ENCODE data around the gene HLA-C. TPM values are rescaled to one million over a fixed set of nuclear protein-coding genes. Genes with fewer than 3 reads are reported as not detected.

HLA-C gene
- total RNA-seq, 1 donor from 2014 or later: 587 TPM

GRCh38 chr6:31289788-31290187 is 17.9 kb upstream of the HLA-C start:
- Histone ChIP-seq H3K4me3 (ENCODE audit: insufficient read depth, low read depth, low read length) (no peak overlapping the region), H3K27me3 (ENCODE audit: insufficient read depth, low read length) (peaks cover 9% of the 10 kb centered on the region), H3K36me3 (ENCODE audit: insufficient read depth, low read length) (no peaks in the 10 kb centered on the region), H3K9me3 (ENCODE audit: insufficient read depth, low read depth, low read length) (no peaks in the 10 kb centered on the region), H2AFZ (ENCODE audit: low read depth, low read length) (no peak overlapping the region), H4K20me1 (ENCODE audit: insufficient read depth, low read length) (no peaks in the 10 kb centered on the region), H3K79me2 (ENCODE audit: insufficient read depth, low read length) (no peaks in the 10 kb centered on the region), H3K4me2 (ENCODE audit: low read length) (no peak overlapping the region), H3K9ac (ENCODE audit: low read length) (no peak overlapping the region), H3K27ac (ENCODE audit: low read depth, low read length) (no peak overlapping the region), H3K4me1 (ENCODE audit: insufficient read depth, low read length) (no peaks in the 10 kb centered on the region)
- peaks cover 4% of the 10 kb centered on the region for H3K9me3 Mint-ChIP-seq (ENCODE audit: unreplicated experiment)
- no peaks in the 10 kb centered on the region for H3K4me1 Mint-ChIP-seq (ENCODE audit: low read depth, unreplicated experiment)
- no peaks in the 10 kb centered on the region for H3K36me3 Mint-ChIP-seq (ENCODE audit: low read depth, unreplicated experiment)
- no peak overlapping the region for H3K4me3 Mint-ChIP-seq (ENCODE audit: unreplicated experiment)
- DNase-seq (ENCODE audit: low read depth) (no peak), FAIRE-seq (no peak)
- H3K27me3 Mint-ChIP-seq (ENCODE audit: low read depth, unreplicated experiment): peaks cover 33% of the 10 kb centered on the region
- TF ChIP-seq EZH2 (IDR thresholded peaks at IDR 0.05; ENCODE audit: insufficient read depth, low read length) (no peak), CTCF (IDR thresholded peaks at IDR 0.05; ENCODE audit: insufficient read depth, low read depth, low read length) (no peak)
- no peak overlapping the region for H3K27ac Mint-ChIP-seq (ENCODE audit: unreplicated experiment)

GRCh38 chr6:31287619-31288018 is 15.7 kb upstream of the HLA-C start:
- Histone ChIP-seq H3K27me3 (ENCODE audit: insufficient read depth, low read length) (peaks cover 9% of the 10 kb centered on the region), H3K4me1 (ENCODE audit: insufficient read depth, low read length) (no peaks in the 10 kb centered on the region), H4K20me1 (ENCODE audit: insufficient read depth, low read length) (no peaks in the 10 kb centered on the region), H3K4me2 (ENCODE audit: low read length) (no peak overlapping the region), H3K79me2 (ENCODE audit: insufficient read depth, low read length) (no peaks in the 10 kb centered on the region), H3K36me3 (ENCODE audit: insufficient read depth, low read length) (no peaks in the 10 kb centered on the region), H2AFZ (ENCODE audit: low read depth, low read length) (no peak overlapping the region), H3K27ac (ENCODE audit: low read depth, low read length) (no peak overlapping the region), H3K9ac (ENCODE audit: low read length) (no peak overlapping the region), H3K9me3 (ENCODE audit: insufficient read depth, low read depth, low read length) (no peaks in the 10 kb centered on the region), H3K4me3 (ENCODE audit: insufficient read depth, low read depth, low read length) (no peak overlapping the region)
- Mint-ChIP-seq H3K4me3 (ENCODE audit: unreplicated experiment) (no peak overlapping the region), H3K9me3 (ENCODE audit: unreplicated experiment) (peaks cover 4% of the 10 kb centered on the region), H3K27me3 (ENCODE audit: low read depth, unreplicated experiment) (peaks cover 37% of the 10 kb centered on the region), H3K36me3 (ENCODE audit: low read depth, unreplicated experiment) (no peaks in the 10 kb centered on the region), H3K27ac (ENCODE audit: unreplicated experiment) (no peak overlapping the region), H3K4me1 (ENCODE audit: low read depth, unreplicated experiment) (no peaks in the 10 kb centered on the region)
- TF ChIP-seq EZH2 (IDR thresholded peaks at IDR 0.05; ENCODE audit: insufficient read depth, low read length) (no peak), CTCF (IDR thresholded peaks at IDR 0.05; ENCODE audit: insufficient read depth, low read depth, low read length) (no peak)
- DNase-seq (ENCODE audit: low read depth) (no peak), FAIRE-seq (no peak)

- no peak overlapping the region for H3K27ac Mint-ChIP-seq (ENCODE audit: unreplicated experiment)
- Histone ChIP-seq H4K20me1 (ENCODE audit: insufficient read depth, low read length) (no peaks in the 10 kb centered on the region), H3K9ac (ENCODE audit: low read length) (no peak overlapping the region), H3K4me3 (ENCODE audit: insufficient read depth, low read depth, low read length) (no peak overlapping the region), H3K27ac (ENCODE audit: low read depth, low read length) (no peak overlapping the region), H3K79me2 (ENCODE audit: insufficient read depth, low read length) (no peaks in the 10 kb centered on the region), H3K9me3 (ENCODE audit: insufficient read depth, low read depth, low read length) (no peaks in the 10 kb centered on the region), H3K4me2 (ENCODE audit: low read length) (no peak overlapping the region), H3K4me1 (ENCODE audit: insufficient read depth, low read length) (no peaks in the 10 kb centered on the region), H3K36me3 (ENCODE audit: insufficient read depth, low read length) (no peaks in the 10 kb centered on the region), H3K27me3 (ENCODE audit: insufficient read depth, low read length) (peaks cover 9% of the 10 kb centered on the region), H2AFZ (ENCODE audit: low read depth, low read length) (no peak overlapping the region)
- TF ChIP-seq EZH2 (IDR thresholded peaks at IDR 0.05; ENCODE audit: insufficient read depth, low read length): no peak
- TF ChIP-seq CTCF (IDR thresholded peaks at IDR 0.05; ENCODE audit: insufficient read depth, low read depth, low read length): no peak
- H3K27me3 Mint-ChIP-seq (ENCODE audit: low read depth, unreplicated experiment): peaks cover 37% of the 10 kb centered on the region
- no peak for DNase-seq (ENCODE audit: low read depth)
- no peak overlapping the region for H3K4me3 Mint-ChIP-seq (ENCODE audit: unreplicated experiment)
- H3K4me1 Mint-ChIP-seq (ENCODE audit: low read depth, unreplicated experiment): no peaks in the 10 kb centered on the region
- H3K9me3 Mint-ChIP-seq (ENCODE audit: unreplicated experiment): peaks cover 4% of the 10 kb centered on the region
- FAIRE-seq: no peak
- no peaks in the 10 kb centered on the region for H3K36me3 Mint-ChIP-seq (ENCODE audit: low read depth, unreplicated experiment)
Measured at GRCh38 chr6:31285982-31286381, 14.1 kb upstream of the HLA-C start.
